HepG2 (cell line): ENCODE results near the gene SLC19A1. TPM values are rescaled to one million over a fixed set of nuclear protein-coding genes. Genes with fewer than 3 reads are reported as not detected.
A peak's percentile ranks its signal among the peaks of the same experiment; 100 is the strongest.

Experiments used
- ATF7 ChIP-seq, 2 experiments: fragments of 450-650 bp in 1 of 2; sonication (generic) in 1 of 2; formaldehyde crosslinking in 1 of 2; IDR thresholded peaks; 2 replicates each; pipeline versions ENCODE4 v1.4.0 to v1.6.1; 2016 to 2020; ENCODE audit warnings: antibody characterized with exemption in 1 of 2, mild to moderate bottlenecking in 1 of 2, missing genetic modification reagents in 1 of 2
- BORCS8-MEF2B ChIP-seq: sonication (generic); formaldehyde crosslinking; IDR thresholded peaks from 2 replicates; pipeline ENCODE4 v1.8.0; 2022; ENCODE audit warnings: mild to moderate bottlenecking, missing genetic modification reagents
- ETV5 ChIP-seq: IDR thresholded peaks from 2 replicates; pipeline ENCODE4 v1.6.1; 2018; ENCODE audit warnings: missing biosample characterization, missing genetic modification reagents, inconsistent platforms, borderline replicate concordance
- FIP1L1 ChIP-seq: fragments of 200-400 bp; formaldehyde crosslinking; IDR thresholded peaks from 2 replicates; pipeline ENCODE4 v1.6.1; 2018; ENCODE audit warnings: low read depth, mild to moderate bottlenecking, low read length, moderate library complexity, borderline replicate concordance; ENCODE audit not compliant: insufficient read depth
- GTF3A ChIP-seq: sonication (generic); formaldehyde crosslinking; conservative IDR thresholded peaks from 2 replicates; pipeline ENCODE4 v1.4.0; 2020; ENCODE audit warnings: mild to moderate bottlenecking, missing genetic modification reagents
- HNRNPLL ChIP-seq: fragments of 200-400 bp; formaldehyde crosslinking; IDR thresholded peaks from 2 replicates; pipeline ENCODE4 v1.6.1; 2017; ENCODE audit warnings: mild to moderate bottlenecking, low read depth, low read length; ENCODE audit not compliant: poor library complexity, severe bottlenecking
- HNRNPUL1 ChIP-seq: fragments of 200-400 bp; formaldehyde crosslinking; IDR thresholded peaks from 2 replicates; pipeline ENCODE4 v1.6.1; 2017; ENCODE audit warnings: low read depth, mild to moderate bottlenecking, low read length, moderate library complexity
- KDM4B ChIP-seq: sonication (generic); formaldehyde crosslinking; IDR thresholded peaks from 2 replicates; pipeline ENCODE4 v1.4.0; 2020; ENCODE audit warnings: missing genetic modification reagents
- MAFG ChIP-seq: sonication (generic); formaldehyde crosslinking; IDR thresholded peaks from 2 replicates; pipeline ENCODE4 v1.5.1; 2020; ENCODE audit warnings: mild to moderate bottlenecking, missing genetic modification reagents
- NCOR1 ChIP-seq: fragments of 200-600 bp; sonication (generic); IDR thresholded peaks from 2 replicates; pipeline ENCODE4 v1.7.0; 2017; ENCODE audit warnings: antibody characterized with exemption, low read length, borderline replicate concordance
- NR2F2 ChIP-seq: IDR thresholded peaks from 2 replicates; pipeline ENCODE4 v1.6.1; 2012; ENCODE audit warnings: low read depth, inconsistent platforms, borderline replicate concordance
- PCBP2 ChIP-seq: fragments of 200-400 bp; formaldehyde crosslinking; optimal IDR thresholded peaks from 2 replicates; pipeline ENCODE3; 2018; ENCODE audit warnings: low read length, low read depth; ENCODE audit not compliant: poor library complexity, severe bottlenecking
- PHB2 ChIP-seq: fragments of 450-650 bp; IDR thresholded peaks from 2 replicates; pipeline ENCODE4 v1.6.1; 2018; ENCODE audit not compliant: partially characterized antibody
- POLR2G ChIP-seq: fragments of 200-400 bp; formaldehyde crosslinking; IDR thresholded peaks from 2 replicates; pipeline ENCODE4 v1.6.1; 2018; ENCODE audit warnings: mild to moderate bottlenecking, low read depth, low read length, moderate library complexity
- RAD21 ChIP-seq: fragments of 450-650 bp; formaldehyde crosslinking; IDR thresholded peaks from 2 replicates; pipeline ENCODE4 v1.5.0; 2020; ENCODE audit warnings: mild to moderate bottlenecking
- SMYD3 ChIP-seq: sonication (generic); formaldehyde crosslinking; IDR thresholded peaks from 2 replicates; pipeline ENCODE4 v1.8.1; 2023; ENCODE audit warnings: mild to moderate bottlenecking, missing genetic modification reagents
- TBX2 ChIP-seq: sonication (generic); formaldehyde crosslinking; IDR thresholded peaks from 2 replicates; pipeline ENCODE4 v1.5.0; 2020; ENCODE audit warnings: missing genetic modification reagents, mild to moderate bottlenecking, borderline replicate concordance
- TBX3 ChIP-seq: fragments of 450-650 bp; IDR thresholded peaks from 2 replicates; pipeline ENCODE4 v1.6.1; 2017; ENCODE audit warnings: antibody characterized with exemption, mild to moderate bottlenecking, inconsistent platforms, borderline replicate concordance
- ZBTB7A ChIP-seq: sonication (generic); formaldehyde crosslinking; IDR thresholded peaks from 2 replicates; pipeline ENCODE4 v1.8.0; 2022; ENCODE audit warnings: mild to moderate bottlenecking, missing genetic modification reagents
- ZBTB8A ChIP-seq: sonication (generic); formaldehyde crosslinking; IDR thresholded peaks from 2 replicates; pipeline ENCODE4 v1.4.0; 2020; ENCODE audit warnings: mild to moderate bottlenecking, low read depth, missing genetic modification reagents, borderline replicate concordance
- ZNF33B ChIP-seq: sonication (generic); formaldehyde crosslinking; IDR thresholded peaks from 2 replicates; pipeline ENCODE4 v1.5.1; 2020; ENCODE audit warnings: mild to moderate bottlenecking, missing genetic modification reagents
- ZNF503 ChIP-seq: sonication (generic); formaldehyde crosslinking; IDR thresholded peaks from 2 replicates; pipeline ENCODE4 v1.4.0; 2020; ENCODE audit warnings: missing genetic modification reagents
- ZNF562 ChIP-seq: sonication (generic); formaldehyde crosslinking; IDR thresholded peaks from 2 replicates; pipeline ENCODE4 v1.8.0; 2022; ENCODE audit warnings: missing genetic modification reagents, borderline replicate concordance
- ZNF572 ChIP-seq: sonication (generic); formaldehyde crosslinking; IDR thresholded peaks from 2 replicates; pipeline ENCODE4 v1.5.1; 2020; ENCODE audit warnings: mild to moderate bottlenecking, missing genetic modification reagents
- polyA plus RNA-seq, 8 experiments: library from polyadenylated mRNA; depleted of rRNA in 3 of 8; stranded (reverse) in 7 of 8; unstranded in 1 of 8; fragments of >200 nt; fragmentation: Illumina TruSeq in 4 of 8; extraction: Trizol in 4 of 8; gene quantifications; 2 replicates each; pipeline versions ENCODE4 v1.2.1 to v1.2.3, GENCODE V29; 2011 to 2016; ENCODE audit warnings: low read depth in 4 of 8, missing spikeins in 1 of 8, mixed read lengths in 1 of 8; ENCODE audit not compliant: insufficient read depth in 1 of 8
- total RNA-seq, 5 experiments: library from RNA; depleted of rRNA; stranded (reverse); fragments of >200 nt; fragmentation: Illumina TruSeq; extraction: Trizol; gene quantifications; 2 replicates each; pipeline ENCODE4 v1.2.3, GENCODE V29; 2016; ENCODE audit warnings: low read depth in 1 of 5
- TF ChIP-seq, protein P1 (sequence below): sonication (generic); formaldehyde crosslinking; IDR thresholded peaks from 2 replicates; pipeline ENCODE4 v1.5.0; 2020; ENCODE audit warnings: missing genetic modification reagents, mild to moderate bottlenecking, borderline replicate concordance
- TF ChIP-seq, protein P2 (sequence below): sonication (generic); formaldehyde crosslinking; IDR thresholded peaks from 2 replicates; pipeline ENCODE4 v1.5.0; 2020; ENCODE audit warnings: missing genetic modification reagents, mild to moderate bottlenecking, borderline replicate concordance

The SLC19A1 gene
- total and polyA plus RNA-seq, 2 of the 13 experiments (the other 11 are each of a cell fraction or from before 2014, with no cell fraction given): 21.8 to 23.0 TPM

- peak; percentile 39 for TF ChIP-seq HNRNPLL
- TF ChIP-seq POLR2G: peak; percentile 52
- 0 out of 2 replicates have a peak, but pooled peaks have one; percentile 24 for TF ChIP-seq KDM4B (CRISPR knock-in tag)
- TF ChIP-seq FIP1L1: no peak
- TF ChIP-seq BORCS8-MEF2B (CRISPR knock-in tag): no peak
- TF ChIP-seq MAFG (CRISPR knock-in tag): no peak
- no peak for TF ChIP-seq SMYD3
- no peak for TF ChIP-seq PCBP2
- TF ChIP-seq ZBTB7A (CRISPR knock-in tag): no peak
- TF ChIP-seq ZNF562 (CRISPR knock-in tag): no peak
- TF ChIP-seq, protein P1, sequence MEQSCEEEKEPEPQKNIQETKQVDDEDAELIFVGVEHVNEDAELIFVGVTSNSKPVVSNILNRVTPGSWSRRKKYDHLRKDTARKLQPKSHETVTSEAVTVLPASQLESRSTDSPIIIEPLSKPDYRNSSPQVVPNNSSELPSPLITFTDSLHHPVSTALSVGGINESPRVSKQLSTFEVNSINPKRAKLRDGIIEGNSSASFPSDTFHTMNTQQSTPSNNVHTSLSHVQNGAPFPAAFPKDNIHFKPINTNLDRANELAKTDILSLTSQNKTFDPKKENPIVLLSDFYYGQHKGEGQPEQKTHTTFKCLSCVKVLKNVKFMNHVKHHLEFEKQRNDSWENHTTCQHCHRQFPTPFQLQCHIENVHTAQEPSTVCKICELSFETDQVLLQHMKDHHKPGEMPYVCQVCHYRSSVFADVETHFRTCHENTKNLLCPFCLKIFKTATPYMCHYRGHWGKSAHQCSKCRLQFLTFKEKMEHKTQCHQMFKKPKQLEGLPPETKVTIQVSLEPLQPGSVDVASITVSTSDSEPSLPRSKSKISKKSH (CRISPR knock-in tag): no peak; the same call in 1 of the 2 replicates
- TF ChIP-seq ETV5 (CRISPR knock-in tag): no peak
- TF ChIP-seq RAD21: peak; percentile 22; the same call in 1 of the 2 replicates
- TF ChIP-seq ZBTB8A (CRISPR knock-in tag): no peak
- TF ChIP-seq ZNF503 (CRISPR knock-in tag): no peak; the same call in 1 of the 2 replicates
- TF ChIP-seq PHB2: no peak
- TF ChIP-seq TBX3: no peak
- TF ChIP-seq NCOR1: peak; percentile 83; the same call in 1 of the 2 replicates
- peak; percentile 70 for TF ChIP-seq NR2F2
- TF ChIP-seq, protein P2, sequence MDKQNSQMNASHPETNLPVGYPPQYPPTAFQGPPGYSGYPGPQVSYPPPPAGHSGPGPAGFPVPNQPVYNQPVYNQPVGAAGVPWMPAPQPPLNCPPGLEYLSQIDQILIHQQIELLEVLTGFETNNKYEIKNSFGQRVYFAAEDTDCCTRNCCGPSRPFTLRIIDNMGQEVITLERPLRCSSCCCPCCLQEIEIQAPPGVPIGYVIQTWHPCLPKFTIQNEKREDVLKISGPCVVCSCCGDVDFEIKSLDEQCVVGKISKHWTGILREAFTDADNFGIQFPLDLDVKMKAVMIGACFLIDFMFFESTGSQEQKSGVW (CRISPR knock-in tag): no peak
- TF ChIP-seq GTF3A (CRISPR knock-in tag): no peak
- no peak for TF ChIP-seq ZNF33B (CRISPR knock-in tag)
- no peak for TF ChIP-seq ATF7 (IDR thresholded peaks at IDR 0.05)
- TF ChIP-seq ATF7 (CRISPR knock-in tag; IDR thresholded peaks at IDR 0.05): peak; percentile 50; the same call in 1 of the 2 replicates
- TF ChIP-seq HNRNPUL1: no peak
- 0 out of 2 replicates have a peak, but pooled peaks have one; percentile 26 for TF ChIP-seq ZNF572 (CRISPR knock-in tag)
- peak; percentile 80; the same call in 1 of the 2 replicates for TF ChIP-seq TBX2
Observed at GRCh38 chr21:45448810-45449657, 93.2 kb downstream of the SLC19A1 start (continued).
